MM.1S (cell line): ENCODE data around the gene DOCK4.

Experiments
- CTCF ChIP-seq: fragments of 300-600 bp; sonication (generic); IDR thresholded peaks from 2 replicates; pipeline ENCODE4 v1.5.1; 2016; ENCODE audit warnings: antibody characterized with exemption, low read length, mixed read lengths
- EZH2 ChIP-seq: fragments of 300-600 bp; sonication (generic); optimal IDR thresholded peaks from 2 replicates; pipeline ENCODE3; 2017; ENCODE audit warnings: low read depth, mild to moderate bottlenecking, antibody characterized with exemption, low read length, mixed read lengths

- TF ChIP-seq CTCF (no peak), EZH2 (no peak)
Measured at GRCh38 chr7:111958896-111959295, 247.3 kb downstream of the DOCK4 start.
